ENCODE data around the gene MCF2L2. TPM values are rescaled to one million over a fixed set of nuclear protein-coding genes. Genes with fewer than 3 reads are reported as not detected.

MCF2L2 gene
- total RNA-seq, 1 donor from 2014 or later, result 18.1 TPM

DNA sequence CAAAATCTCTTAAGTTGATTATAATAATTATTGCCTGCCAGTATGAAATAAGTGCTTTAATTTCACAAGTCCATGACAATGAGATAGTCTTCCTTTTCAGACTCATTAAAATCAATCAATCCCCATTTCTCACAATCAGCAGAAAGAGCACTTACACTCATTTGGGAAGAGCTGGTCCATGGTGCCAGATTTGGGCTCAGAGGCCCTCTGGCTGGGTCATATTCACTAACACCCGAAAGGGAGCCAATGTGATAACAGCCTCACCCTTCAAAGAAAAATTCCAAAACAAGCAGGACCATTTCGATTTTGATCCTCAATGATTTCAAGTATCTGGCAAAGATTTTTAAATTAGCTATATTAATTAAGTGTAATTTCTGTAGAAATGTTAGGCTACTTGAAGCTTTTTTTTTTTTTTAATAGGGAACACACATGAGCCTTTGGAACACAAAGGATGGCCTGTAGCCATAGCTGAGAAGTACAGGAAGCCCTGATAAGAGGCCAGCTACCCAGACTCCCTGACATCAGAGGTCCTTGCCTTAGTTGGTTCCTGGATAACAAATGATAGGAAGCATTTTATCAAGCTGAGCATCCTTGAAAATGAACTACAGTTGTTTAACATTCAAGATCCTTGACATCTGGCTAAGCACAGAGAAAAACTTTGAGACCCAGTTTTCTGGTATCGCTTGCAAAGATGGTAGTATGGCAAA lies 17.1 kb downstream of the MCF2L2 start:
- TF ChIP-seq, protein P1, sequence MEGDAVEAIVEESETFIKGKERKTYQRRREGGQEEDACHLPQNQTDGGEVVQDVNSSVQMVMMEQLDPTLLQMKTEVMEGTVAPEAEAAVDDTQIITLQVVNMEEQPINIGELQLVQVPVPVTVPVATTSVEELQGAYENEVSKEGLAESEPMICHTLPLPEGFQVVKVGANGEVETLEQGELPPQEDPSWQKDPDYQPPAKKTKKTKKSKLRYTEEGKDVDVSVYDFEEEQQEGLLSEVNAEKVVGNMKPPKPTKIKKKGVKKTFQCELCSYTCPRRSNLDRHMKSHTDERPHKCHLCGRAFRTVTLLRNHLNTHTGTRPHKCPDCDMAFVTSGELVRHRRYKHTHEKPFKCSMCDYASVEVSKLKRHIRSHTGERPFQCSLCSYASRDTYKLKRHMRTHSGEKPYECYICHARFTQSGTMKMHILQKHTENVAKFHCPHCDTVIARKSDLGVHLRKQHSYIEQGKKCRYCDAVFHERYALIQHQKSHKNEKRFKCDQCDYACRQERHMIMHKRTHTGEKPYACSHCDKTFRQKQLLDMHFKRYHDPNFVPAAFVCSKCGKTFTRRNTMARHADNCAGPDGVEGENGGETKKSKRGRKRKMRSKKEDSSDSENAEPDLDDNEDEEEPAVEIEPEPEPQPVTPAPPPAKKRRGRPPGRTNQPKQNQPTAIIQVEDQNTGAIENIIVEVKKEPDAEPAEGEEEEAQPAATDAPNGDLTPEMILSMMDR (IDR thresholded peaks at IDR 0.05; ENCODE audit: partially characterized antibody, unreplicated experiment), result no peak

GRCh38 chr3:183410759-183411158 lies 17.7 kb downstream of the MCF2L2 start:
- Mint-ChIP-seq H3K9me3 (ENCODE audit: unreplicated experiment) (no peaks in the 10 kb centered on the region), H3K27ac (ENCODE audit: unreplicated experiment) (no peak overlapping the region), H3K36me3 (ENCODE audit: unreplicated experiment) (no peaks in the 10 kb centered on the region), H3K4me3 (ENCODE audit: unreplicated experiment) (no peak overlapping the region), H3K4me1 (ENCODE audit: low read depth, unreplicated experiment) (no peaks in the 10 kb centered on the region), H3K27me3 (ENCODE audit: unreplicated experiment) (peaks cover 1% of the 10 kb centered on the region)
- no peak for DNase-seq
- TF ChIP-seq, protein P1 (IDR thresholded peaks at IDR 0.05; ENCODE audit: partially characterized antibody, unreplicated experiment), result no peak

More for the DNA sequence above, 17.1 kb downstream of the MCF2L2 start:
- no peak overlapping the region for H3K27ac Mint-ChIP-seq (ENCODE audit: unreplicated experiment)
- H3K9me3 Mint-ChIP-seq (ENCODE audit: unreplicated experiment), result no peaks in the 10 kb centered on the region
- peaks cover 1% of the 10 kb centered on the region for H3K27me3 Mint-ChIP-seq (ENCODE audit: unreplicated experiment)
- no peaks in the 10 kb centered on the region for H3K4me1 Mint-ChIP-seq (ENCODE audit: low read depth, unreplicated experiment)
- no peaks in the 10 kb centered on the region for H3K36me3 Mint-ChIP-seq (ENCODE audit: unreplicated experiment)
- H3K4me3 Mint-ChIP-seq (ENCODE audit: unreplicated experiment), result no peak overlapping the region
- DNase-seq, result no peak

GRCh38 chr3:183410280-183410679 lies 18.1 kb downstream of the MCF2L2 start:
- Mint-ChIP-seq H3K27me3 (ENCODE audit: unreplicated experiment) (peaks cover 1% of the 10 kb centered on the region), H3K36me3 (ENCODE audit: unreplicated experiment) (no peaks in the 10 kb centered on the region), H3K4me1 (ENCODE audit: low read depth, unreplicated experiment) (no peaks in the 10 kb centered on the region), H3K4me3 (ENCODE audit: unreplicated experiment) (no peak overlapping the region), H3K9me3 (ENCODE audit: unreplicated experiment) (no peaks in the 10 kb centered on the region), H3K27ac (ENCODE audit: unreplicated experiment) (no peak overlapping the region)
- TF ChIP-seq, protein P1 (IDR thresholded peaks at IDR 0.05; ENCODE audit: partially characterized antibody, unreplicated experiment), result no peak
- DNase-seq, result no peak

DNA sequence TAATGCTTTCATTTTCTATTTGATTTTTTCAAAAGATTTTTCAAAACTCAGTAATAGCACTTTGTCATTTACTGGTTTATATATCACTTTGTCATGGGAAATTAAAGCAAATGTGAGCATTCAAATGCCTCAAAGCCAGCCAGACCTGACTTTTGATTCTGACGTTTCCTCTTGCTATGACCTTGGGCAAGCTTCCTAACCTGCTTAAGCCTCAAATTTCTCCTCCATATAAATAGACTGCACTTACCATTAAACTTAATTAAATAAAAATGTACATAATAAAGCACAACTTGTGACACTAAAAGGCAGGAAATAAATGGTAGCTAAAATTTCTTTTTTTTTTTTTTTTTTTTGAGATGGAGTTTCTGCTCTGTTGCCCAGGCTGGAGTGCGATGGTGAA lies 19.2 kb downstream of the MCF2L2 start:
- no peak overlapping the region for H3K27ac Mint-ChIP-seq (ENCODE audit: unreplicated experiment)
- TF ChIP-seq, protein P1 (IDR thresholded peaks at IDR 0.05; ENCODE audit: partially characterized antibody, unreplicated experiment), result no peak
- H3K4me1 Mint-ChIP-seq (ENCODE audit: low read depth, unreplicated experiment), result no peaks in the 10 kb centered on the region
- peaks cover 1% of the 10 kb centered on the region for H3K27me3 Mint-ChIP-seq (ENCODE audit: unreplicated experiment)
- no peaks in the 10 kb centered on the region for H3K9me3 Mint-ChIP-seq (ENCODE audit: unreplicated experiment)
- no peak for DNase-seq
- no peaks in the 10 kb centered on the region for H3K36me3 Mint-ChIP-seq (ENCODE audit: unreplicated experiment)
- H3K4me3 Mint-ChIP-seq (ENCODE audit: unreplicated experiment), result no peak overlapping the region

DNA sequence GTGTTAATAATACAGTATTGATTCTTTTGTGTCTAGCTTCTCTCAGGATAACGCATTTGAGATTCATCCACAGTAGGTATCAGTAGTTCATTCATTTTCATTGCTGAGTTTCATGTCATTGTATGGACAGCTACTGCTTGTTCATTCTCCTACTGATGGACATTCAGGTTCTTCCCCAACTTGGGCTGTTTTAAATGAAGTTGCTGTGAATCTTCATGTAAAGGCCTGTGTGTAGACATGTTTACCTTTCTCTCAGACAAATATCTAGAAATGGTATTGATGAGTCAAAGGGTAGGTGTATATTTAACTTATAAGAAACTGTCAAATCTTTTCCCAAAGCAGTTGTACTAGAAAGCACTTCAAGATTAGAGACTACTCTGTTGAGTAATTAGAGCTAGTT lies 26.7 kb downstream of the MCF2L2 start:
- no peak overlapping the region for H3K27ac Mint-ChIP-seq (ENCODE audit: unreplicated experiment)

More for the DNA sequence above, 26.7 kb downstream of the MCF2L2 start:
- H3K4me1 Mint-ChIP-seq (ENCODE audit: low read depth, unreplicated experiment), result no peaks in the 10 kb centered on the region
- H3K36me3 Mint-ChIP-seq (ENCODE audit: unreplicated experiment), result no peaks in the 10 kb centered on the region
- no peaks in the 10 kb centered on the region for H3K9me3 Mint-ChIP-seq (ENCODE audit: unreplicated experiment)
- DNase-seq, result no peak
- TF ChIP-seq, protein P1 (IDR thresholded peaks at IDR 0.05; ENCODE audit: partially characterized antibody, unreplicated experiment), result no peak
- H3K4me3 Mint-ChIP-seq (ENCODE audit: unreplicated experiment), result no peak overlapping the region
- no peaks in the 10 kb centered on the region for H3K27me3 Mint-ChIP-seq (ENCODE audit: unreplicated experiment)
